SK-N-SH (cell line): ENCODE data around the gene ALG11. TPM values are rescaled to one million over a fixed set of nuclear protein-coding genes. Genes with fewer than 3 reads are reported as not detected.

Experiments used
- CTCF ChIA-PET: fragments of 300-600, 350-600 bp; formaldehyde crosslinking; extraction: SDS; loops from one replicate; lab custom pipeline; 2021; lab: Yijun Ruan, JAX
- POLR2A ChIA-PET: fragments of 350-600 bp; sonication (Branson Sonifier 250); formaldehyde crosslinking; extraction: SDS; loops from one replicate; lab custom pipeline; 2020; ENCODE audit warnings: antibody characterized with exemption, inconsistent platforms; lab: Yijun Ruan, JAX
- DNase-seq: peaks from one replicate; pipeline ENCODE4 v3.0.0; 2012
- H2AFZ ChIP-seq: fragments of 200-600 bp; sonication (generic); 2 replicates; pipeline ENCODE4 v1.8.1; 2016; ENCODE audit warnings: antibody characterized with exemption, mild to moderate bottlenecking, low read depth
- H3F3A ChIP-seq: fragments of 200-600 bp; sonication (generic); replicated peaks from 2 replicates; pipeline ENCODE3; 2016; ENCODE audit warnings: antibody characterized with exemption, mild to moderate bottlenecking; ENCODE audit not compliant: insufficient read depth
- H3K27ac ChIP-seq, 2 experiments: fragments of 200-500 bp in 1 of 2; fragments of 200-600 bp in 1 of 2; sonication (Bioruptor generic) in 1 of 2; sonication (generic), shearing (Covaris generic) in 1 of 2; 2 replicates each; pipeline versions ENCODE4 v1.5.1 to v1.6.1; 2014 to 2016; ENCODE audit warnings: low read depth in 2 of 2, inconsistent platforms in 1 of 2, low read length in 1 of 2, mild to moderate bottlenecking in 1 of 2, mixed read lengths in 1 of 2
- H3K27me3 ChIP-seq: fragments of 200-600 bp; sonication (generic), shearing (Covaris generic); 2 replicates; pipeline ENCODE4 v1.6.1; 2016; ENCODE audit warnings: mixed run types; ENCODE audit not compliant: insufficient read depth
- H3K36me3 ChIP-seq, 2 experiments: fragments of 200-500 bp in 1 of 2; fragments of 200-600 bp in 1 of 2; sonication (Bioruptor generic) in 1 of 2; sonication (generic) in 1 of 2; replicated peaks in 1 of 2; 2 replicates each; pipeline versions ENCODE3 to v1.5.1; 2014 to 2016; ENCODE audit warnings: low read length in 1 of 2, mild to moderate bottlenecking in 1 of 2; ENCODE audit not compliant: insufficient read depth in 2 of 2, control insufficient read depth in 1 of 2
- H3K4me1 ChIP-seq, 2 experiments: fragments of 200-500 bp in 1 of 2; fragments of 200-600 bp in 1 of 2; sonication (Bioruptor generic) in 1 of 2; sonication (generic), shearing (Covaris generic) in 1 of 2; 2 replicates each; pipeline versions ENCODE4 v1.5.1 to v1.6.1; 2014 to 2016; ENCODE audit warnings: low read depth in 1 of 2, low read length in 1 of 2, mixed run types in 1 of 2; ENCODE audit not compliant: insufficient read depth in 2 of 2, control insufficient read depth in 1 of 2
- H3K4me2 ChIP-seq: fragments of 200-600 bp; sonication (generic), shearing (Covaris generic); 2 replicates; pipeline ENCODE4 v1.6.1; 2017; ENCODE audit warnings: mixed run types
- H3K4me3 ChIP-seq, 2 experiments: fragments of 200-500 bp in 1 of 2; fragments of 200-600 bp in 1 of 2; sonication (Bioruptor generic) in 1 of 2; sonication (generic), shearing (Covaris generic) in 1 of 2; 2 replicates each; pipeline versions ENCODE4 v1.5.1 to v1.8.1; 2014 to 2016; ENCODE audit warnings: low read depth in 2 of 2, inconsistent platforms in 1 of 2, low read length in 1 of 2, mild to moderate bottlenecking in 1 of 2, mixed read lengths in 1 of 2, moderate library complexity in 1 of 2
- H3K79me2 ChIP-seq: fragments of 200-600 bp; sonication (generic); 2 replicates; pipeline ENCODE4 v1.8.1; 2017; ENCODE audit warnings: mild to moderate bottlenecking; ENCODE audit not compliant: insufficient read depth
- H3K9ac ChIP-seq: fragments of 200-600 bp; sonication (generic); 2 replicates; pipeline ENCODE4 v1.6.1; 2017; ENCODE audit warnings: mixed run types
- H3K9me2 ChIP-seq: fragments of 200-600 bp; sonication (generic); 2 replicates; pipeline ENCODE4 v1.6.1; 2017; ENCODE audit warnings: mixed run types
- H3K9me3 ChIP-seq: fragments of 200-600 bp; sonication (generic); 2 replicates; pipeline ENCODE4 v1.6.1; 2017; ENCODE audit warnings: mixed run types, mild to moderate bottlenecking, moderate library complexity
- H4K20me1 ChIP-seq: fragments of 200-600 bp; sonication (generic); 2 replicates; pipeline ENCODE4 v1.6.1; 2017; ENCODE audit warnings: mild to moderate bottlenecking, mixed run types; ENCODE audit not compliant: insufficient read depth
- ELF1 ChIP-seq: IDR thresholded peaks from 2 replicates; pipeline ENCODE4 v1.4.0; 2012
- EP300 ChIP-seq, 2 experiments: IDR thresholded peaks; 2 replicates each; pipeline versions ENCODE4 v1.4.0 to v1.6.1; 2012; ENCODE audit warnings: borderline replicate concordance in 1 of 2, low read depth in 1 of 2, low read length in 1 of 2
- FOSL2 ChIP-seq: IDR thresholded peaks from 2 replicates; pipeline ENCODE4 v1.4.0; 2012; ENCODE audit warnings: low read depth, mild to moderate bottlenecking, moderate library complexity, borderline replicate concordance
- FOXM1 ChIP-seq: IDR thresholded peaks from 2 replicates; pipeline ENCODE4 v1.4.0; 2012; ENCODE audit warnings: low read depth, mild to moderate bottlenecking
- GABPA ChIP-seq: IDR thresholded peaks from 2 replicates; pipeline ENCODE4 v1.4.0; 2012; ENCODE audit warnings: low read depth, mild to moderate bottlenecking
- GATA2 ChIP-seq: sonication (generic); formaldehyde crosslinking; IDR thresholded peaks from 2 replicates; pipeline ENCODE4 v1.5.0; 2020; ENCODE audit warnings: mild to moderate bottlenecking, missing genetic modification reagents
- IRF3 ChIP-seq: fragments of 150-350 bp; IDR thresholded peaks from 2 replicates; pipeline ENCODE4 v1.6.1; 2016; ENCODE audit warnings: mild to moderate bottlenecking, low read depth, low read length
- JUND ChIP-seq: IDR thresholded peaks from 2 replicates; pipeline ENCODE4 v1.4.0; 2012
- MEF2A ChIP-seq: IDR thresholded peaks from 2 replicates; pipeline ENCODE4 v1.4.0; 2012; ENCODE audit warnings: low read depth, borderline replicate concordance
- NFIC ChIP-seq: IDR thresholded peaks from 2 replicates; pipeline ENCODE4 v1.4.0; 2012; ENCODE audit warnings: borderline replicate concordance
- POLR2AphosphoS5 ChIP-seq: IDR thresholded peaks from 2 replicates; pipeline ENCODE4 v1.6.1; 2012; ENCODE audit warnings: low read depth, low read length
- RAD21 ChIP-seq: IDR thresholded peaks from 2 replicates; pipeline ENCODE4 v1.6.1; 2012; ENCODE audit warnings: mild to moderate bottlenecking, low read length
- RCOR1 ChIP-seq: fragments of 150-350 bp; IDR thresholded peaks from 2 replicates; pipeline ENCODE4 v1.6.1; 2017; ENCODE audit warnings: antibody characterized with exemption, low read length
- REST ChIP-seq: IDR thresholded peaks from 2 replicates; pipeline ENCODE4 v1.6.1; 2012; ENCODE audit warnings: mild to moderate bottlenecking, low read depth, low read length, moderate library complexity
- RFX5 ChIP-seq: IDR thresholded peaks from 2 replicates; pipeline ENCODE4 v1.6.1; 2012; ENCODE audit warnings: mild to moderate bottlenecking, improper control_type of control experiment, low read length
- RXRA ChIP-seq: IDR thresholded peaks from 2 replicates; pipeline ENCODE4 v1.4.0; 2012; ENCODE audit warnings: low read depth, mild to moderate bottlenecking, borderline replicate concordance
- SIN3A ChIP-seq: IDR thresholded peaks from 2 replicates; pipeline ENCODE4 v1.6.1; 2012; ENCODE audit warnings: low read depth, mild to moderate bottlenecking, low read length, moderate library complexity, borderline replicate concordance
- TAF1 ChIP-seq: IDR thresholded peaks from 2 replicates; pipeline ENCODE4 v1.6.1; 2012; ENCODE audit warnings: low read depth, mild to moderate bottlenecking, low read length, moderate library complexity, borderline replicate concordance
- TCF12 ChIP-seq: IDR thresholded peaks from 2 replicates; pipeline ENCODE4 v1.4.0; 2012
- TEAD4 ChIP-seq: IDR thresholded peaks from 2 replicates; pipeline ENCODE4 v1.4.0; 2012; ENCODE audit warnings: mild to moderate bottlenecking, borderline replicate concordance; ENCODE audit not compliant: insufficient read depth
- YY1 ChIP-seq: IDR thresholded peaks from 2 replicates; pipeline ENCODE4 v1.4.0; 2012; ENCODE audit warnings: low read depth, mild to moderate bottlenecking
- WGBS: methylation state at CpG from one replicate; pipeline ENCODE4 v1.1.6; 2017; ENCODE audit warnings: low lambda C conversion rate; 5-methylcytosine and 5-hydroxymethylcytosine counted together
- polyA plus RNA-seq, 3 experiments: library from polyadenylated mRNA; depleted of rRNA; stranded (reverse); fragments of >200 nt; gene quantifications; 2 replicates each; pipeline ENCODE4 v1.2.3, GENCODE V29; 2012

Gene ALG11
- polyA plus RNA-seq, 1 of the 3 experiments (the other 2 are of a cell fraction), result 5.0 TPM

- H3F3A ChIP-seq, result no peaks in the 10 kb centered on the region
- H3K4me1 ChIP-seq, result no peaks in the 10 kb centered on the region
- no peaks in the 10 kb centered on the region for H3K27me3 ChIP-seq
- no peaks in the 10 kb centered on the region for H4K20me1 ChIP-seq
- no peak for TF ChIP-seq TAF1
- TF ChIP-seq SIN3A, result no peak
- TF ChIP-seq TCF12, result no peak
- no peak for TF ChIP-seq EP300 (IDR thresholded peaks at IDR 0.05; ENCODE audit: borderline replicate concordance in 1 of 2, low read depth in 1 of 2, low read length in 1 of 2)
- TF ChIP-seq RAD21, result no peak
- no peak for TF ChIP-seq RXRA
- TF ChIP-seq MEF2A, result no peak
- TF ChIP-seq ELF1, result no peak
- TF ChIP-seq REST, result no peak
- no peak for TF ChIP-seq YY1
- H3K9me3 ChIP-seq, result no peaks in the 10 kb centered on the region
- no peak for DNase-seq
- H3K36me3 ChIP-seq, result no peaks in the 10 kb centered on the region
- ChIA-PET CTCF (no interaction called here), POLR2A (no interaction called here)
- no peak overlapping the region for H3K4me3 ChIP-seq
- no peak overlapping the region for H3K27ac ChIP-seq
- no peak overlapping the region for H3K9ac ChIP-seq
- H3K79me2 ChIP-seq, result no peaks in the 10 kb centered on the region
- no peaks in the 10 kb centered on the region for H3K9me2 ChIP-seq
- WGBS, result 67% methylated on average over 3 of the region's 3 CpGs
- H3K4me2 ChIP-seq, result no peak overlapping the region
- no peak overlapping the region for H2AFZ ChIP-seq
These were observed 23.1 kb upstream of the ALG11 start for GRCh38 chr13:51988988-51989618.

- ChIA-PET CTCF (interaction anchor here (1.2 to 1.3 kb wide), 3 partner anchors 17 to 145 kb away, joined by 3 read pairs; partner anchors contain the start of gene UTP14C), POLR2A (no interaction called here)
- Histone ChIP-seq H3K79me2 (no peaks in the 10 kb centered on the region), H3K27me3 (no peaks in the 10 kb centered on the region), H2AFZ (no peak overlapping the region), H3K9me3 (no peaks in the 10 kb centered on the region), H3F3A (no peaks in the 10 kb centered on the region), H3K27ac (no peak overlapping the region), H3K4me3 (no peak overlapping the region), H3K9ac (no peak overlapping the region), H3K4me1 (no peaks in the 10 kb centered on the region; a peak in 1 of 4 replicates), H3K36me3 (no peaks in the 10 kb centered on the region), H3K9me2 (no peaks in the 10 kb centered on the region), H3K4me2 (no peak overlapping the region), H4K20me1 (no peaks in the 10 kb centered on the region)
- DNase-seq, result no peak
- WGBS, result 90% methylated on average over 2 of the region's 2 CpGs
- no peak for TF ChIP-seq GABPA
- no peak for TF ChIP-seq REST
- TF ChIP-seq SIN3A, result no peak
- no peak for TF ChIP-seq RFX5
- TF ChIP-seq TEAD4, result no peak
- no peak for TF ChIP-seq EP300 (IDR thresholded peaks at IDR 0.05; ENCODE audit: borderline replicate concordance in 1 of 2, low read depth in 1 of 2, low read length in 1 of 2)
- TF ChIP-seq IRF3, result no peak
- TF ChIP-seq TCF12, result no peak
- TF ChIP-seq YY1, result no peak
- no peak for TF ChIP-seq FOXM1
- no peak for TF ChIP-seq NFIC
- no peak for TF ChIP-seq ELF1
- TF ChIP-seq RCOR1, result no peak
- TF ChIP-seq GATA2 (CRISPR knock-in tag), result no peak
- TF ChIP-seq POLR2AphosphoS5, result no peak
- no peak for TF ChIP-seq FOSL2
- no peak for TF ChIP-seq JUND
- TF ChIP-seq TAF1, result no peak
These were observed 18.5 kb upstream of the ALG11 start for GRCh38 chr13:51993713-51994112.
